GM12878 (cell line): ENCODE results near the gene PRPF40B. TPM values are rescaled to one million over a fixed set of nuclear protein-coding genes. Genes with fewer than 3 reads are reported as not detected.

Experiments used
- BRCA1 ChIP-seq: IDR thresholded peaks from 2 replicates; pipeline ENCODE4 v1.6.1; 2011; ENCODE audit warnings: low read depth, low read length, improper control_type of control experiment
- CEBPZ ChIP-seq: fragments of 150-350 bp; IDR thresholded peaks from 2 replicates; pipeline ENCODE4 v1.6.1; 2016; ENCODE audit warnings: low read depth, low read length
- FOS ChIP-seq: IDR thresholded peaks from 3 replicates; pipeline ENCODE4 v1.6.1; 2011; ENCODE audit warnings: borderline replicate concordance; ENCODE audit not compliant: insufficient read length; ENCODE audit errors: extremely low read depth
- HDGF ChIP-seq: fragments of 450-650 bp; IDR thresholded peaks from 2 replicates; pipeline ENCODE4 v1.6.1; 2016; ENCODE audit warnings: antibody characterized with exemption
- RAD21 ChIP-seq: IDR thresholded peaks from 2 replicates; pipeline ENCODE4 v1.6.1; 2011; ENCODE audit warnings: mild to moderate bottlenecking, low read depth, low read length, moderate library complexity; ENCODE audit not compliant: insufficient read depth
- RB1 ChIP-seq: fragments of 450-650 bp; formaldehyde crosslinking; IDR thresholded peaks from 2 replicates; pipeline ENCODE4 v1.6.1; 2017; ENCODE audit warnings: mild to moderate bottlenecking, borderline replicate concordance
- SUPT20H ChIP-seq: IDR thresholded peaks from 2 replicates; pipeline ENCODE4 v1.6.1; 2011; ENCODE audit warnings: low read depth, mild to moderate bottlenecking, low read length, moderate library complexity, borderline replicate concordance; ENCODE audit not compliant: control insufficient read depth
- WRNIP1 ChIP-seq: IDR thresholded peaks from 2 replicates; pipeline ENCODE4 v1.6.1; 2011; ENCODE audit warnings: low read depth, low read length, improper control_type of control experiment, borderline replicate concordance
- ZNF24 ChIP-seq: fragments of 450-650 bp; IDR thresholded peaks from 2 replicates; pipeline ENCODE4 v1.6.1; 2017; ENCODE audit warnings: antibody characterized with exemption, mild to moderate bottlenecking
- polyA plus RNA-seq, 11 experiments: library from polyadenylated mRNA; depleted of rRNA in 4 of 11; unstranded in 6 of 11; stranded (reverse) in 5 of 11; fragments of >200 nt; fragmentation: Nextera tagmentation in 4 of 11; fragmentation: Illumina TruSeq in 1 of 11; extraction: Ambion mirVana in 4 of 11; extraction: Trizol in 1 of 11; gene quantifications; 1 replicate in 1 of 11; 2 replicates in 10 of 11; pipeline versions ENCODE4 v1.2.1 to v1.2.3, GENCODE V29; 2011 to 2016; ENCODE audit warnings: inconsistent platforms in 2 of 11, missing spikeins in 2 of 11, low read depth in 1 of 11
- total RNA-seq, 4 experiments: library from RNA; depleted of rRNA in 3 of 4; stranded (reverse); fragments of >200 nt in 3 of 4; fragmentation: Illumina TruSeq in 1 of 4; extraction: Trizol in 1 of 4; gene quantifications; 2 replicates each; pipeline versions ENCODE4 v1.2.1 to v1.2.3, GENCODE V29; 2013 to 2021
- TF ChIP-seq, protein P1 (sequence below): fragments of 450-650 bp; IDR thresholded peaks from 2 replicates; pipeline ENCODE4 v1.6.1; 2017; ENCODE audit warnings: antibody characterized with exemption, mild to moderate bottlenecking, moderate library complexity

The PRPF40B gene
- total and polyA plus RNA-seq, 10 of the 15 experiments (the other 5 are each of a cell fraction or from before 2014, with no cell fraction given) = 0.31 to 17.9 (median 7.3) TPM

GRCh38 chr12:49648712-49649003 is 25.3 kb downstream of the PRPF40B start (continued):
- no peak for TF ChIP-seq RAD21
- TF ChIP-seq RB1 = no peak
- TF ChIP-seq BRCA1 = no peak
- TF ChIP-seq WRNIP1 = no peak
- no peak for TF ChIP-seq HDGF
- TF ChIP-seq FOS = no peak
- TF ChIP-seq, protein P1, sequence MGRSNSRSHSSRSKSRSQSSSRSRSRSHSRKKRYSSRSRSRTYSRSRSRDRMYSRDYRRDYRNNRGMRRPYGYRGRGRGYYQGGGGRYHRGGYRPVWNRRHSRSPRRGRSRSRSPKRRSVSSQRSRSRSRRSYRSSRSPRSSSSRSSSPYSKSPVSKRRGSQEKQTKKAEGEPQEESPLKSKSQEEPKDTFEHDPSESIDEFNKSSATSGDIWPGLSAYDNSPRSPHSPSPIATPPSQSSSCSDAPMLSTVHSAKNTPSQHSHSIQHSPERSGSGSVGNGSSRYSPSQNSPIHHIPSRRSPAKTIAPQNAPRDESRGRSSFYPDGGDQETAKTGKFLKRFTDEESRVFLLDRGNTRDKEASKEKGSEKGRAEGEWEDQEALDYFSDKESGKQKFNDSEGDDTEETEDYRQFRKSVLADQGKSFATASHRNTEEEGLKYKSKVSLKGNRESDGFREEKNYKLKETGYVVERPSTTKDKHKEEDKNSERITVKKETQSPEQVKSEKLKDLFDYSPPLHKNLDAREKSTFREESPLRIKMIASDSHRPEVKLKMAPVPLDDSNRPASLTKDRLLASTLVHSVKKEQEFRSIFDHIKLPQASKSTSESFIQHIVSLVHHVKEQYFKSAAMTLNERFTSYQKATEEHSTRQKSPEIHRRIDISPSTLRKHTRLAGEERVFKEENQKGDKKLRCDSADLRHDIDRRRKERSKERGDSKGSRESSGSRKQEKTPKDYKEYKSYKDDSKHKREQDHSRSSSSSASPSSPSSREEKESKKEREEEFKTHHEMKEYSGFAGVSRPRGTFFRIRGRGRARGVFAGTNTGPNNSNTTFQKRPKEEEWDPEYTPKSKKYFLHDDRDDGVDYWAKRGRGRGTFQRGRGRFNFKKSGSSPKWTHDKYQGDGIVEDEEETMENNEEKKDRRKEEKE = no peak
- no peak for TF ChIP-seq SUPT20H
- TF ChIP-seq ZNF24 = no peak
- TF ChIP-seq CEBPZ = no peak
